WI38 (cell line): ENCODE results near the gene CD6.

Source experiments
- H3K4me3 ChIP-seq: 2 replicates; pipeline ENCODE4 v1.5.1; 2011; ENCODE audit warnings: low read depth, mild to moderate bottlenecking, control low read depth, low read length
- TF ChIP-seq, protein P1 (sequence below): IDR thresholded peaks from 2 replicates; pipeline ENCODE4 v1.5.1; 2012; ENCODE audit warnings: low read depth, mild to moderate bottlenecking, control low read depth, low read length

CD6 gene

GRCh38 chr11:60935676-60936442 lies 35.6 kb upstream of the CD6 start:
- TF ChIP-seq, protein P1, sequence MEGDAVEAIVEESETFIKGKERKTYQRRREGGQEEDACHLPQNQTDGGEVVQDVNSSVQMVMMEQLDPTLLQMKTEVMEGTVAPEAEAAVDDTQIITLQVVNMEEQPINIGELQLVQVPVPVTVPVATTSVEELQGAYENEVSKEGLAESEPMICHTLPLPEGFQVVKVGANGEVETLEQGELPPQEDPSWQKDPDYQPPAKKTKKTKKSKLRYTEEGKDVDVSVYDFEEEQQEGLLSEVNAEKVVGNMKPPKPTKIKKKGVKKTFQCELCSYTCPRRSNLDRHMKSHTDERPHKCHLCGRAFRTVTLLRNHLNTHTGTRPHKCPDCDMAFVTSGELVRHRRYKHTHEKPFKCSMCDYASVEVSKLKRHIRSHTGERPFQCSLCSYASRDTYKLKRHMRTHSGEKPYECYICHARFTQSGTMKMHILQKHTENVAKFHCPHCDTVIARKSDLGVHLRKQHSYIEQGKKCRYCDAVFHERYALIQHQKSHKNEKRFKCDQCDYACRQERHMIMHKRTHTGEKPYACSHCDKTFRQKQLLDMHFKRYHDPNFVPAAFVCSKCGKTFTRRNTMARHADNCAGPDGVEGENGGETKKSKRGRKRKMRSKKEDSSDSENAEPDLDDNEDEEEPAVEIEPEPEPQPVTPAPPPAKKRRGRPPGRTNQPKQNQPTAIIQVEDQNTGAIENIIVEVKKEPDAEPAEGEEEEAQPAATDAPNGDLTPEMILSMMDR = no peak

DNA sequence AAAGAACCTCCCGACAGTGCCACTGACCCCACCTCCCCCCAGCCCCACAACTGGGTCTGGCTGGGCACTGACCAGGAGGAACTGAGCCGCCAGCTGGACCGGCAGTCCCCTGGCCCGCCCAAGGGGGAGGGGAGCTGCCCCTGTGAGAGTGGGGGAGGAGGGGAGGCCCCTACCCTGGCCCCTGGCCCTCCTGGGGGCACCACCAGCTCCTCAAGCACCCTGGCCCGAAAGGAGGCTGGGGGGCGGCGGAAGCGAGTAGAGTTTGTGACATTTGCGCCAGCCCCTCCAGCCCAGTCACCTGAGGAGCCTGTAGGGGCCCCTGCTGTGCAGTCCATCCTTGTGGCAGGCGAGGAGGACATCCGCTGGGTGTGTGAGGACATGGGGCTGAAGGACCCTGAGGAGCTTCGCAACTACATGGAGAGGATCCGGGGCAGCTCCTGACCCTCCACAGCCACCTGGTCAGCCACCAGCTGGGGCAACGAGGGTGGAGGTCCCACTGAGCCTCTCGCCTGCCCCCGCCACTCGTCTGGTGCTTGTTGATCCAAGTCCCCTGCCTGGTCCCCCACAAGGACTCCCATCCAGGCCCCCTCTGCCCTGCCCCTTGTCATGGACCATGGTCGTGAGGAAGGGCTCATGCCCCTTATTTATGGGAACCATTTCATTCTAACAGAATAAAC lies 34.9 kb upstream of the CD6 start:
- TF ChIP-seq, protein P1 = no peak
- no peak overlapping the region for H3K4me3 ChIP-seq

More at GRCh38 chr11:60935676-60936442, 35.6 kb upstream of the CD6 start:
- no peak overlapping the region for H3K4me3 ChIP-seq

GRCh38 chr11:60937144-60937527 lies 34.3 kb upstream of the CD6 start:
- TF ChIP-seq, protein P1 = no peak
- H3K4me3 ChIP-seq = no peak overlapping the region

GRCh38 chr11:60937811-60938210 lies 33.7 kb upstream of the CD6 start:
- TF ChIP-seq, protein P1 = no peak
- no peak overlapping the region for H3K4me3 ChIP-seq

DNA sequence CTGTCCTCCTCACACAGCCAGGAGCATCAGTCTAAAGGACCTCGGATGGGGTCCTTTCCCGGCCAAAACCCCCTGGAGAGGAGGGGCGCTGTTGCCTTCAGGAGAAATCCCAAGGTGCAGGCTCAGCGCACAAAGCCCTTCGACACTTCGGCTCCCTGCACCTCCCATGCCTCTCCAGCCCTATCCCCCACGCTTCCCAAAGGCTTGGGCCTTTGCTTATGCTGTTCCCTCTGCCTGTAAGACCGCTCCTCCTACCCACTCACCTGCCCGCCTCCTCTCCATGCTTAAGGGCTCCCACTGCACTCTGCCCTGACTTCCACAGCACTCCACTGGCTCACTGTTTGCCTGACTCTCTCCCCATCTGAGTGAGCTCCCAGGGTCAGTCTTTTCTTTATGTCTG lies 33.0 kb upstream of the CD6 start:
- TF ChIP-seq, protein P1 = no peak
- H3K4me3 ChIP-seq = no peak overlapping the region

DNA sequence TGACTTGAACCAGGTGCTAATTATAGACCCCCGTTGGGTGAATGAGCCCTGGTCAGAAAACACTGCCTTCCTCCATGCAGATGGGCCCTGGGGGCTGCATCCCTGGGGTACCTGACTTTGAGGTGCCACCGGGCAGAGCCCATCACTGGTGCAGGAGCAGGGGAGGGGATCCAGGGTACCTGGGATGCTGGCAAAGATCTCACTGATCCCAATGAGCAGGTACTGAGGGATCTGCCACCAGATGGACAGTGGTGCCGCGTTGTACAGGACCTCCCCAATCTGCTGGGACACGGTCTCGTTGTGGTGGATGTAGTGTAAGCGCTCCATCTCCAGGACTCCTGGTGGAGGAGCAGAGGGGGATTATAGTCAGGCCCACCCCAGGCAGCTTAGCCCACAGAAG lies 32.2 kb upstream of the CD6 start:
- TF ChIP-seq, protein P1 = no peak

DNA sequence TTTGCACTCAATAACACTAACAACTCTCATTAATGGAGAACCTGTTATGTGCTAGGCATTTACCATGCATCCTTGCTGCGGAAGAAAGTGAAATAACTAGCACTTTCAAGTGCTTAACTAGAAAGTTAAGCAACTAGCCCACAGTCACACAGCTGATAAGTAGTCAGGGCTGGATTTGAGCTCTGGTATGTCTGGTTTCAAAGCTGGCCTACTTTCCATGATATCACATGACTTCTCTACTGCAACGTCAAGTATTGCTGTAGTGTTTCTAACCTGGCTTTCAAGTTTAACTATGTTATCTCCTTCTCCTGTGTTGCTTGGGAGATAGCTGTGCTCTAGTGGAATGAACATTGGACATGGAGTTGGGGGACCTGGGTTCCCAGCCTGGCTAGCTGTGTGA lies 31.6 kb upstream of the CD6 start:
- H3K4me3 ChIP-seq = no peak overlapping the region
- TF ChIP-seq, protein P1 = no peak

More for the DNA sequence above, 32.2 kb upstream of the CD6 start:
- H3K4me3 ChIP-seq = no peak overlapping the region
